Karpas-422 (cell line): ENCODE results near the gene NLRP13. TPM values are rescaled to one million over a fixed set of nuclear protein-coding genes. Genes with fewer than 3 reads are reported as not detected.

ENCODE experiments used
- DNase-seq: peaks from one replicate; pipeline ENCODE4 v3.0.0-alpha.2; 2015
- H2AFZ ChIP-seq: fragments of 200-600 bp; sonication (generic); 2 replicates; pipeline ENCODE4 v1.6.1; 2014; ENCODE audit warnings: antibody characterized with exemption, low read length, mixed read lengths
- H3K27ac ChIP-seq: fragments of 200-600 bp; sonication (generic); 2 replicates; pipeline ENCODE4 v1.5.1; 2014; ENCODE audit warnings: mild to moderate bottlenecking, low read length, moderate library complexity
- H3K27me3 ChIP-seq: fragments of 200-600 bp; sonication (generic); 2 replicates; pipeline ENCODE4 v1.6.1; 2014; ENCODE audit warnings: low read length, mixed read lengths
- H3K36me3 ChIP-seq: fragments of 200-600 bp; sonication (generic); 2 replicates; pipeline ENCODE4 v1.6.1; 2014; ENCODE audit warnings: low read length, mixed read lengths; ENCODE audit not compliant: insufficient read depth
- H3K4me1 ChIP-seq: fragments of 200-600 bp; sonication (generic); 2 replicates; pipeline ENCODE4 v1.6.1; 2014; ENCODE audit warnings: mild to moderate bottlenecking, low read length, mixed read lengths
- H3K4me2 ChIP-seq: fragments of 200-600 bp; sonication (generic); 2 replicates; pipeline ENCODE4 v1.6.1; 2014; ENCODE audit warnings: low read length, low read depth, mild to moderate bottlenecking; ENCODE audit not compliant: poor library complexity, severe bottlenecking
- H3K4me3 ChIP-seq: fragments of 200-600 bp; sonication (generic); 2 replicates; pipeline ENCODE4 v1.5.1; 2014; ENCODE audit warnings: mild to moderate bottlenecking, antibody characterized with exemption, low read length, mixed read lengths
- H3K79me2 ChIP-seq: fragments of 200-600 bp; sonication (generic); 2 replicates; pipeline ENCODE4 v1.6.1; 2014; ENCODE audit warnings: mild to moderate bottlenecking, low read length, mixed read lengths
- H3K9ac ChIP-seq: fragments of 200-600 bp; sonication (generic); 2 replicates; pipeline ENCODE4 v1.6.0; 2014; ENCODE audit warnings: low read length
- H3K9me2 ChIP-seq: fragments of 200-600 bp; sonication (generic), shearing (Covaris generic); replicated peaks from 2 replicates; pipeline ENCODE4 v1.6.0; 2014; ENCODE audit warnings: mild to moderate bottlenecking, low read length, moderate library complexity; ENCODE audit not compliant: insufficient read depth
- H3K9me3 ChIP-seq: fragments of 300-700, 200-600 bp; sonication (generic); 2 replicates; pipeline ENCODE4 v1.6.1; 2014; ENCODE audit warnings: low read length, mixed read lengths
- H4K20me1 ChIP-seq: fragments of 200-600 bp; sonication (generic); 2 replicates; pipeline ENCODE4 v1.6.1; 2014; ENCODE audit warnings: mild to moderate bottlenecking, antibody characterized with exemption, low read length, low read depth; ENCODE audit not compliant: insufficient read depth
- total RNA-seq: library from RNA; depleted of rRNA; stranded (reverse); fragments of >200 nt; shearing (Covaris generic); gene quantifications from 2 replicates; pipeline ENCODE4 v1.2.3, GENCODE V29; 2014; ENCODE audit warnings: low replicate concordance; rRNA removed

The NLRP13 gene
- total RNA-seq, 1 experiment from 2014 or later, result not detected

GRCh38 chr19:55857974-55858373 lies 74.2 kb downstream of the NLRP13 start:
- no peaks in the 10 kb centered on the region for H3K27me3 ChIP-seq
- H3K27ac ChIP-seq, result peak overlapping the region; percentile 92
- H3K9me2 ChIP-seq, result no peaks in the 10 kb centered on the region
- peaks cover 4% of the 10 kb centered on the region; the same call in 1 of the 2 replicates for H3K36me3 ChIP-seq
- H3K79me2 ChIP-seq, result peaks cover 9% of the 10 kb centered on the region; the same call in 1 of the 2 replicates
- H4K20me1 ChIP-seq, result no peaks in the 10 kb centered on the region; the same call in 1 of the 2 replicates
- H3K9me3 ChIP-seq, result no peaks in the 10 kb centered on the region
- H3K4me1 ChIP-seq, result peaks cover 87% of the 10 kb centered on the region
- H2AFZ ChIP-seq, result peak overlapping the region; percentile 56
- peak overlapping the region; percentile 68 for H3K9ac ChIP-seq
- peak overlapping the region; percentile 67 for H3K4me3 ChIP-seq
- peak; percentile 63 for DNase-seq
- peak overlapping the region; percentile 71 for H3K4me2 ChIP-seq

- Histone ChIP-seq H3K4me3 (peak overlapping the region; percentile 67), H3K36me3 (no peaks in the 10 kb centered on the region), H3K27ac (peak overlapping the region; percentile 92), H4K20me1 (no peaks in the 10 kb centered on the region; the same call in 1 of the 2 replicates), H3K4me2 (peak overlapping the region; percentile 71), H3K27me3 (no peaks in the 10 kb centered on the region), H3K9me2 (no peaks in the 10 kb centered on the region), H3K9ac (peak overlapping the region; percentile 68), H3K4me1 (peaks cover 91% of the 10 kb centered on the region), H3K79me2 (peaks cover 9% of the 10 kb centered on the region; the same call in 1 of the 2 replicates), H3K9me3 (no peaks in the 10 kb centered on the region), H2AFZ (peak overlapping the region; percentile 56; the same call in 1 of the 2 replicates)
- peak; percentile 98 for DNase-seq
Measured at GRCh38 chr19:55857149-55857548, 75.0 kb downstream of the NLRP13 start.

- peaks cover 6% of the 10 kb centered on the region; the same call in 1 of the 2 replicates for H3K79me2 ChIP-seq
- H3K36me3 ChIP-seq, result no peaks in the 10 kb centered on the region
- DNase-seq, result peak; percentile 76
- no peaks in the 10 kb centered on the region for H3K27me3 ChIP-seq
- peak overlapping the region; percentile 92 for H3K27ac ChIP-seq
- H3K9me2 ChIP-seq, result no peaks in the 10 kb centered on the region
- peak overlapping the region; percentile 57 for H3K9ac ChIP-seq
- H4K20me1 ChIP-seq, result no peaks in the 10 kb centered on the region; the same call in 1 of the 2 replicates
- peaks cover 72% of the 10 kb centered on the region for H3K4me1 ChIP-seq
- peak overlapping the region; percentile 56 for H3K4me2 ChIP-seq
- H3K9me3 ChIP-seq, result no peaks in the 10 kb centered on the region
- H2AFZ ChIP-seq, result peak overlapping the region; percentile 74; the same call in 1 of the 2 replicates
- H3K4me3 ChIP-seq, result peak overlapping the region; percentile 22
Measured at GRCh38 chr19:55855160-55855559, 77.0 kb downstream of the NLRP13 start.

Other genes starting within 250 kb of the NLRP13 start
- gene NLRP9, start 193.9 kb downstream of the NLRP13 start, total RNA-seq, result not detected in 2 replicates
- gene RFPL4A, start 173.2 kb downstream of the NLRP13 start, total RNA-seq, result 0.22 TPM in 1 of 2 replicates, not detected in the other
- gene RFPL4AL1, start 163.2 kb downstream of the NLRP13 start, total RNA-seq, result not detected in 2 replicates
- gene NLRP11, start 100.3 kb downstream of the NLRP13 start, total RNA-seq, result 1.8 and 5.0 TPM in 2 replicates
- 28.2 and 30.2 TPM in 2 replicates for gene NLRP4, start 95.8 kb downstream of the NLRP13 start, total RNA-seq
- gene NLRP8, start 15.5 kb upstream of the NLRP13 start, total RNA-seq, result not detected in 2 replicates
- gene NLRP5, start 54.4 kb upstream of the NLRP13 start, total RNA-seq, result not detected in 2 replicates
- 26.2 and 103 TPM in 2 replicates for gene ZNF787, start 189.0 kb upstream of the NLRP13 start, total RNA-seq
- gene ZNF444, start 209.0 kb upstream of the NLRP13 start, total RNA-seq, result 12.5 and 54.0 TPM in 2 replicates
- not detected in 2 replicates for gene GALP, start 243.7 kb upstream of the NLRP13 start, total RNA-seq